ENCODE measurements around the gene RPS27L.

- TF ChIP-seq, protein P1, sequence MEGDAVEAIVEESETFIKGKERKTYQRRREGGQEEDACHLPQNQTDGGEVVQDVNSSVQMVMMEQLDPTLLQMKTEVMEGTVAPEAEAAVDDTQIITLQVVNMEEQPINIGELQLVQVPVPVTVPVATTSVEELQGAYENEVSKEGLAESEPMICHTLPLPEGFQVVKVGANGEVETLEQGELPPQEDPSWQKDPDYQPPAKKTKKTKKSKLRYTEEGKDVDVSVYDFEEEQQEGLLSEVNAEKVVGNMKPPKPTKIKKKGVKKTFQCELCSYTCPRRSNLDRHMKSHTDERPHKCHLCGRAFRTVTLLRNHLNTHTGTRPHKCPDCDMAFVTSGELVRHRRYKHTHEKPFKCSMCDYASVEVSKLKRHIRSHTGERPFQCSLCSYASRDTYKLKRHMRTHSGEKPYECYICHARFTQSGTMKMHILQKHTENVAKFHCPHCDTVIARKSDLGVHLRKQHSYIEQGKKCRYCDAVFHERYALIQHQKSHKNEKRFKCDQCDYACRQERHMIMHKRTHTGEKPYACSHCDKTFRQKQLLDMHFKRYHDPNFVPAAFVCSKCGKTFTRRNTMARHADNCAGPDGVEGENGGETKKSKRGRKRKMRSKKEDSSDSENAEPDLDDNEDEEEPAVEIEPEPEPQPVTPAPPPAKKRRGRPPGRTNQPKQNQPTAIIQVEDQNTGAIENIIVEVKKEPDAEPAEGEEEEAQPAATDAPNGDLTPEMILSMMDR (IDR thresholded peaks at IDR 0.05; ENCODE audit: poor library complexity) = no peak
- TF ChIP-seq EZH2 (IDR thresholded peaks at IDR 0.05; ENCODE audit: borderline replicate concordance) (no peak), EZH2phosphoT487 (IDR thresholded peaks at IDR 0.05; ENCODE audit: low read depth, severe bottlenecking, unreplicated experiment) (no peak)
These were observed 23.5 kb upstream of the RPS27L start for GRCh38 chr15:63180746-63181145.
